ENCODE measurements around the gene ATXN1. TPM values are rescaled to one million over a fixed set of nuclear protein-coding genes. Genes with fewer than 3 reads are reported as not detected.

Gene ATXN1
- total RNA-seq, 4 donors from 2014 or later = 24.9 to 48.0 (median 36.8) TPM

DNA sequence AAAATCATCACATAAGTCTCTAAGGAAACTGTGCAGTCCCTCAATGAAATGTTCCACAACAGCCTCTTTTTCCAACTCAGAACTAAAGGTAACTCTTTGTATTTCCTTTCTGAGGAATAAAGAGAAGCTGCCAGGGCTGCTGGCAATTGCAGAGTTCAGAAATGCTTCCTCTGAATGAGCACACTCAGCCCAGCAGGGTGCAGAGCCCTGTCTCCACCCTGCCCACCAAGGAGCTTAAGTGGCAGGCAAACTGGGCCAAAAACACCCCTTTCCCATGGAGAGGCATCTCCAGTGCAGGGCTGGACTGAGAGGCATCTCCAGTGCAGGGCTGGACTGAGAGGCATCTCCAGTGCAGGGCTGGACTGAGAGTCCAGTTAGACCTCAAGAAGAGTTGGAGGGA is 267.5 kb downstream of the ATXN1 start:
- H3K4me3 ChIP-seq = no peak overlapping the region
- H3K9me3 ChIP-seq = no peaks in the 10 kb centered on the region
- no peak for TF ChIP-seq POLR2A (IDR thresholded peaks at IDR 0.05)
- TF ChIP-seq, protein P1, sequence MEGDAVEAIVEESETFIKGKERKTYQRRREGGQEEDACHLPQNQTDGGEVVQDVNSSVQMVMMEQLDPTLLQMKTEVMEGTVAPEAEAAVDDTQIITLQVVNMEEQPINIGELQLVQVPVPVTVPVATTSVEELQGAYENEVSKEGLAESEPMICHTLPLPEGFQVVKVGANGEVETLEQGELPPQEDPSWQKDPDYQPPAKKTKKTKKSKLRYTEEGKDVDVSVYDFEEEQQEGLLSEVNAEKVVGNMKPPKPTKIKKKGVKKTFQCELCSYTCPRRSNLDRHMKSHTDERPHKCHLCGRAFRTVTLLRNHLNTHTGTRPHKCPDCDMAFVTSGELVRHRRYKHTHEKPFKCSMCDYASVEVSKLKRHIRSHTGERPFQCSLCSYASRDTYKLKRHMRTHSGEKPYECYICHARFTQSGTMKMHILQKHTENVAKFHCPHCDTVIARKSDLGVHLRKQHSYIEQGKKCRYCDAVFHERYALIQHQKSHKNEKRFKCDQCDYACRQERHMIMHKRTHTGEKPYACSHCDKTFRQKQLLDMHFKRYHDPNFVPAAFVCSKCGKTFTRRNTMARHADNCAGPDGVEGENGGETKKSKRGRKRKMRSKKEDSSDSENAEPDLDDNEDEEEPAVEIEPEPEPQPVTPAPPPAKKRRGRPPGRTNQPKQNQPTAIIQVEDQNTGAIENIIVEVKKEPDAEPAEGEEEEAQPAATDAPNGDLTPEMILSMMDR (IDR thresholded peaks at IDR 0.05) = no peak
- no peak for TF ChIP-seq EP300 (IDR thresholded peaks at IDR 0.05)
- no peak overlapping the region for H3K27ac ChIP-seq
- no peak for DNase-seq (ENCODE audit: low spot score in 2 of 2)
- peaks cover 0 to 6% (median 2%) of the 10 kb centered on the region in 4 donors for H3K4me1 ChIP-seq
- no peaks in the 10 kb centered on the region for H3K36me3 ChIP-seq
- H3K27me3 ChIP-seq = no peaks in the 10 kb centered on the region

DNA sequence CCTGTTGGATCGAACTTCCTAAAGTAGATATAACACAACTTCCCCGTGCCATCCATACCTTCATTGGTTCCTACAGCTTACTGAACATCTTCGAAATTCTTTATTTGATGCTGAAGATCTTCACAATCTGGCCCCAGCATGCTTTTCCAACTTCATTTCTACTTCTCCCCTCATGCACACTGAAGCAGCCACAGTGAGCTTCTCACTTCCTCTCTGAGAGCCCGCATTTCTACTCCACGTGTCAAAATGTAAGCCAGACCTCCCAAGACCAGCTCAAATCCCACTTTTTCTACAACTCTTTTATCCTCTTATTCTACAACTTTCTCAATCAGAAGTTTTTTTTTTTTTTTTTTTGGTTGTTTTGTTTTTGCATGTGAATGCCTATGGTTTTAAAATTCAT is 268.1 kb downstream of the ATXN1 start:
- H3K27me3 ChIP-seq = no peaks in the 10 kb centered on the region
- TF ChIP-seq EP300 (IDR thresholded peaks at IDR 0.05) (no peak), POLR2A (IDR thresholded peaks at IDR 0.05) (no peak)
- TF ChIP-seq, protein P1 (IDR thresholded peaks at IDR 0.05) = no peak
- no peaks in the 10 kb centered on the region for H3K36me3 ChIP-seq
- WGBS, 2 donors = 82 to 91% methylated on average over 5 of the region's 5 CpGs
- peaks cover 0 to 6% (median 2%) of the 10 kb centered on the region in 4 donors for H3K4me1 ChIP-seq
- no peak overlapping the region for H3K27ac ChIP-seq
- no peak overlapping the region for H3K4me3 ChIP-seq
- no peak for DNase-seq (ENCODE audit: low spot score in 2 of 2)
- H3K9me3 ChIP-seq = no peaks in the 10 kb centered on the region

DNA sequence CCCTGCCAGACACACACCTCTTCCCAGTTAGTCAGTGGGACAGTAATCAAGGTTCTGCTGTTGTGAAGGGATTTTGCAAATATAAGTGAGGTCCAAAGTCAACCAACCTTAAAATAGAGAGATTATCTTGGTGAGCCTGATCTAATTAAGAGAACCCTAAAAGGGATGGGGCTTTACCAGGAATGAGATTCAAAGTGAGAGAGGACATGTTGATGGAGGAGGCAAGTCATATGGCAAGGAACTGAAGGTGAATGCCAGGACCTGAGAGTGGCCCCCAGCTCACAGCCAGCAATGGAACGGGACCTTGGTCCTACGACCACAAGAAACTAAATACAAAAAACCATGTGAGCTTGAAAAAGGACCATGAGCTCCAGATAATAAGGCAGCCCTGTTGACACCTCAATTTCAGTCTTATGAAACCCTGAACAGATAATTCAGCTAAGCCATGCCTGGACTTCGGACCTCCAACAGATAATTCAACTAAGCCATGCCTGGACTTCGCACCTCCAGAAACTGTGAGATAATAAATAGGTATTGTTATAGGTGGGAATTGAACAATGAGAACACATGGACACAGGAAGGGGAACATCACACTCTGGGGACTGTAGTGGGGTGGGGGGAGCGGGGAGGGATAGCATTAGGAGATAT is 269.5 kb downstream of the ATXN1 start:
- H3K36me3 ChIP-seq = no peaks in the 10 kb centered on the region
- no peaks in the 10 kb centered on the region for H3K9me3 ChIP-seq
- H3K27ac ChIP-seq = no peak overlapping the region
- no peaks in the 10 kb centered on the region for H3K27me3 ChIP-seq
- WGBS, 2 donors = 90 to 98% methylated on average over 5 of the region's 5 CpGs
- peaks cover 0 to 4% (median under 1%) of the 10 kb centered on the region in 4 donors for H3K4me1 ChIP-seq
- no peak for DNase-seq (ENCODE audit: low spot score in 2 of 2)
- TF ChIP-seq POLR2A (IDR thresholded peaks at IDR 0.05) (no peak), EP300 (IDR thresholded peaks at IDR 0.05) (no peak)
- TF ChIP-seq, protein P1 (IDR thresholded peaks at IDR 0.05) = no peak
- H3K4me3 ChIP-seq = no peak overlapping the region

GRCh38 chr6:16490616-16491015 is 270.6 kb downstream of the ATXN1 start:
- Histone ChIP-seq H3K4me3 (no peak overlapping the region), H3K27ac (no peak overlapping the region), H3K27me3 (no peaks in the 10 kb centered on the region), H3K36me3 (peaks cover 0 to 2% (median 0%) of the 10 kb centered on the region in 3 donors), H3K4me1 (peaks cover 0 to 4% (median 0%) of the 10 kb centered on the region in 4 donors), H3K9me3 (no peaks in the 10 kb centered on the region)
- no peak for DNase-seq (ENCODE audit: low spot score in 2 of 2)
- WGBS, 2 donors = 84 to 91% methylated on average over 2 of the region's 2 CpGs
- TF ChIP-seq, protein P1 (IDR thresholded peaks at IDR 0.05) = no peak
- TF ChIP-seq POLR2A (IDR thresholded peaks at IDR 0.05) = no peak
- TF ChIP-seq EP300 (IDR thresholded peaks at IDR 0.05) = no peak

DNA sequence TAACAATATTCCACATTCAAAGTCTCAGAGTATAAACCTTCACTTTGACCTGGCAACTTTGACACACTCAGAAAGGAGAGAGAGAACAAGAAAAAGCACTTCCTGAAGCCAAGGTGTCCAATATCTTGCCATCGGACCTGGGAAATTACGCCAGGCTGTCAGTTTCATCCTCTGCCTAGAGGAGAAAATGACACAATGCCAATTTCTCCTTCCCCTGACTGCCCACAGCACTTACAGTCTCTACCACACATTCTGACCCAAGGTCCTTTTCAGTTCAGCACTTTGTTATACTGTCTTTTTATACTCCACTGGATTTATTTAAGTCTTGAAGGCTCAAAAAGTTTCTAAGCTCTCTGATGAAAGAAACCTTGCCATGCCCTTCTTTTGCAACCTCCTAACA is 272.4 kb downstream of the ATXN1 start:
- Histone ChIP-seq H3K4me3 (no peak overlapping the region), H3K27me3 (no peaks in the 10 kb centered on the region), H3K4me1 (no peaks in the 10 kb centered on the region), H3K36me3 (peaks cover 0 to 18% (median 3%) of the 10 kb centered on the region in 3 donors), H3K9me3 (no peaks in the 10 kb centered on the region), H3K27ac (no peak overlapping the region)
- WGBS, 2 donors = 74 to 75% methylated on average over 2 of the region's 2 CpGs
- TF ChIP-seq POLR2A (IDR thresholded peaks at IDR 0.05) (no peak), EP300 (IDR thresholded peaks at IDR 0.05) (no peak)
- TF ChIP-seq, protein P1 (IDR thresholded peaks at IDR 0.05) = no peak
- no peak for DNase-seq (ENCODE audit: low spot score in 2 of 2)
